Head of caudate nucleus (tissue), 42 donors: ENCODE measurements around the gene POLN.
"Not testable (repeated sequence)": the region's sequence is repeated elsewhere in the genome, so short reads cannot be mapped to it uniquely, and the experiment has no call there.

ENCODE experiments used
- DNase-seq, 42 donors: peaks; one replicate each; pipeline versions ENCODE4 v3.0.0 to v3.0.0-alpha.2; 2020 to 2021; ENCODE audit warnings: mixed read lengths in 7 of 42
- intact Hi-C: fragments of 100-400 bp; cut with DNase I; formaldehyde crosslinking; loops from one replicate; pipeline ENCODE4 v1.15.0; 2022

Gene POLN

DNA sequence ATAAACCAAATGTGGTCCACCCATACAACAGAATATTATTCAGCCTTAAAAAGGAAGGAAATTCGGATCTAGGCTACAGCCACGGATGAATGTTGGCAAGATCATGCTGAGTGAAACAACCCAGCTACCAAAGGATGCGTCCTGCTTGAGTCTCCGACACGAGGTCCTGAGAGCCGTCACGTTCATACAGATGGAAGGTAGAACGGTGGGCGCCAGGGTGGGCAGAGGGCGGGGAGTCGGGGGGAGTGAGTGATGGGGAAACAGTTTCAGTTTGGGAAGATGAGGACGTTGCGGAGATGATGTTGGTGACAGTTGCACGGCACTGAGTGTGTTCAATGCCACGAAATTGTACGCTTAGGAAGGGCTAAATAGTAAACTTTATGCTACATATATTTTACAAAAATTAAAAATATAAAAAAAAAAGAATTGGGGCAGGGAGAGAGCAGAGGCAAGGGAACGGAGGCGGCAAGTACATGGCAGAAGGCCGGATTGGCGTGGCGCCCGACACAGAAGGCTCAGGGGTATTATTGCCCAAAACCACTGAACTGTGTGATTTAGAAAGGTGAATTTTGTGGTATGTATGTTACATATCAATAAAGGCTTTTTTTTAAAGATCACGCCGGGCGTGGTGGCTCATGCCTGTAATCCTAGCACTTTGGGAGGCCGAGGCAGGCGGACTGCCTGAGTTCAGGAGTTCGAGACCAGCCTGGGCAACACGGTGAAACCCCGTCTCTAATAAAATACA, 34.8 kb upstream of the POLN start:
- no peak for DNase-seq
- intact Hi-C loops, result no loop called here

DNA sequence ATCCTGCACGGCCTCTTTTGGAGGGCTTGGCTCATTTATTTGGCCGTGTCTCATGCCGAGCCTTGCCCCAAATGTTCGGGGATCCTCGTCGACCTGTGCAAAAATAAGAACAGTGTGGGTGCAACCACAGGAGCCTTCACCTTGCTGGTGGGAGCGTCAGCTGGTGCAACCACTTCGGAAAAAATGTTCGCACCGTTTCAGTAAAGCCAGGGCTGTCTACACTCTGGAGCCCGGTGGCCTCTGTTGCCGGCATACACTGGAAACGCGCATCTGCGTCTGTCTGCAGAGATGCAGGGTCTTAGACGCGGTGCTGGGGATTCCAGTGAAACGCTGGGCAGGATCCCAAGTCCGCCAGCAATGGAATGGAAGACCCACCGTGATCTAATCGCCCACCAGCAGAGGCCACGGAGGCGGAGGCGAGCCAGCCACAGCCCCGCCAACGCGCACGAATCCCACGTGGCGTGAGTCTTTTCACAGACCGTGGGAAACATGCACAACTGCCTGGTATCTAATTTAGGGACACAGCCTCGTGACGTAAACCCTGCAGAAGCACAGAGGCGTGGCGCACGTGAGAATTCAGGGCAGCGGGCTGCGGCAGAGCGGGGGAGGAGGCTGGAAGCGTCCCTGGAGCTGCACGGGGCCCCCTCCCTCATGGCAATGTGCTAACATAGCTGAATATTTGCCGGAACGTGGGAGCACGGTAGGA, 33.8 kb upstream of the POLN start:
- intact Hi-C loops, result no loop called here
- no peak for DNase-seq

DNA sequence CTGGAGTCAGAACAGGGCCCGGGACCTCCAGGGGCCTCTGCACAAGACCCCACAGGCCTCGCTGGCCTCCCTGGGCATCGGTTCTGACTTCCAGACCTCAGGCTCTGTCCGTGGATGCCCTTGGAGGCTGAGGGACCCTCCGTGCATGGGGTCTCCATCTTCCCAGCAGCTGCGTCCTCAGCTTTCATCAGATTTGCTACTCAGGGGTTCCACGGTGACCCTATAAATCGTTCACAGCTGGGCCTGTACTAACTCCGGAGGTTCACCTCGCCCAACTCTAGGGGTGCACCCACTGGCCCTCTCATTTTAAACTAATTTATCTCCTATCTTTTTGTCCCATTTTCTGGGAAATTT, 33.1 kb upstream of the POLN start:
- intact Hi-C loops, DNase-seq: not testable (repeated sequence)

DNA sequence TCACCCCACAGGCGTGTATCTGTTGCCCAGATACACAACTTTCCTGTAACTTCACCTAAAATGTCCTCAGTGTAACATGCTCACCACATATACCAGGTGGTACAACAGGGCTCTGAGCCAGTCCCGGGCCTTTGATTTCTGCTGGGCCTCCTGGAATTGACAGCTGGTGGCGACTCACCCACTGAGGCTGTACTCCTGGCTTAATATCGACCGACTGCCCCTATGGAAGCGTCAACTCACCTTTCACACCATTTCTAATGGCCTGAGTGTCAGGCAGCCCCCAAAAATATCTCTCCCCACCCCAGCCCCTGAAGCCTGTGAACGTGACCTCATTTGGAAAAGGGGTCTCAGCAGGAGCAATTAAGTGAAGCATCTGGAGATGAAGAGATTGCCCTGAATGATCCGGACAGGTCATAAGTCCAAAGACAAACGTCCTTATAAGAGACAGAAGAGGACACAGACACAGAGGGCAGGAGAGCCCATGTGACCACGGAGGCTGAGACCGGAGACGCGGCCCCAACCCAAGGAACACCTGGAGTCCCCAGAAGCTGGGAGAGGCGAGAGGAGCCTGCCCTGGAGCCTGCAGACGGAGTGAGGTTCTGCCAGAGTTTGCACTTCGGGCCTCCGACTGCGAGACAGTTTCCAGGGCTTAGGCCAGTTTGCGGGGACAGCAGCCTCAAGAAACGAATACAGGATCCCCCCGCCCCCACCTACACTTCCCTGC, 32.6 kb upstream of the POLN start:
- DNase-seq, result no peak
- intact Hi-C loops, result no loop called here

DNA sequence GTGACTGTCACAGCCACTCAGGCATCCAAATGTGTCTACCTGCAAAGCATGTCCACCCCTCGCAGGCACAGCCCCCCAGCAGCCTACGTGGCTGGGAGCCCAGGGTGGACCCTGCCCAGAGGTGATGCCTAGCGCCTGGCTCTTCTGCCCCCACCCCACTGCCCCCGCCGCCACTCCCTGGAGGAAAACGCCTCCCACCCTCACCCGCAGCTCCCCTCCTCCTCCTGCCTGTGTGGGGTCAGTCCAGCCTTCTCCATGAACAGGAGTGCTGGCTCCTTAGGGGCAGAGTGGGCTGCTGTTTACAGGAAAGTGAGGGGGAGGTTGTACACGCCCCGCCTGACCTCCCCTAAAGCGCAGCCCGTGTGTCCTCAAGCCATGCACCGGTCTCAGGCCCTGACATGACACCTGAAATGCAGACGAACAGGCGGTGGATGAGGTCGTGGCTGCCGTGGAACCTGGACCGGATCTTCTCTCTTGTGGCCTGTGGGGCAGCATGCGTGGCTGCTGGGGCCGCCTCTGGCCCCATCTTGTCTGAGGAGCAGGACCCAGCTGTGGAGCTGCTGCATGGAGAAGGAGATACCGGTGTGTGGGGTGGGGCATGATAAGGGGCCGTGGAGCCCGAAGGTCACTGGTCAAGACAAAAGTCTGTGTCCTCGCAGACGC, 31.9 kb upstream of the POLN start:
- no peak for DNase-seq
- intact Hi-C loops, result no loop called here

DNA sequence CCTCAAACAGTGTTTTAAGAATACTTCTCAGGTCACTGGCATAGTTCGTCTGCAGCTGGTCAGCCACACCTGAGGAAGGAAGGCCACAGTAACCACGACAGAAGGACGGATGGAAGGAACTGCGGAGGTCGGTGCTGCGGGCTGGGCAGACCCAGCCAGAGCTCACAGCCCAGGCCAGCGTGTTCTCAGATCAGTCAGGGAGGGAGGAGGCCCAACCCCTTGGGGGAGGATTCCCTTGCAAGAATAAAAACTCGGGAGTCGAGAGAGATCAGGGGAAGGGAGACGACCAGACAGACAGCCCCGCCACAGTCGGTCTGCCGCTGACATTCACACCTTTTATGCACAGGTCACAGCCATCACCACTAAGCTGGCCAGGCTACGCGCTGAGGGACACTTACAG, 31.3 kb upstream of the POLN start:
- no peak for DNase-seq
- intact Hi-C loops, result no loop called here

DNA sequence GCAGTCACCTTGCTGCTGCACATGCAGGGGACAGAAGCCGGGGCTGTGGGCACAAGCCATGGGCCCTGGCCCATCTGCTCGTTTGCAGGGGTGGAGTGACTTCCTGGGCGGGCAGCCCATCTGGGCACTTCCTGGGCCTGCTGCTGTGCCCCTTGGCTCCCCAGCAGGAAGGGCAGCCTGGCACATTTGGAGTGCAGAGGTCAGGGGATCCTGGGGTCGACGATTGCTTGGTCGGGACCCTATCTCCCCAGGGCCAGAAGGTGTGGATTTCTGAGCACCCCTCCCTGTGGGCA, 30.9 kb upstream of the POLN start:
- intact Hi-C loops, result no loop called here
- DNase-seq, result no peak

DNA sequence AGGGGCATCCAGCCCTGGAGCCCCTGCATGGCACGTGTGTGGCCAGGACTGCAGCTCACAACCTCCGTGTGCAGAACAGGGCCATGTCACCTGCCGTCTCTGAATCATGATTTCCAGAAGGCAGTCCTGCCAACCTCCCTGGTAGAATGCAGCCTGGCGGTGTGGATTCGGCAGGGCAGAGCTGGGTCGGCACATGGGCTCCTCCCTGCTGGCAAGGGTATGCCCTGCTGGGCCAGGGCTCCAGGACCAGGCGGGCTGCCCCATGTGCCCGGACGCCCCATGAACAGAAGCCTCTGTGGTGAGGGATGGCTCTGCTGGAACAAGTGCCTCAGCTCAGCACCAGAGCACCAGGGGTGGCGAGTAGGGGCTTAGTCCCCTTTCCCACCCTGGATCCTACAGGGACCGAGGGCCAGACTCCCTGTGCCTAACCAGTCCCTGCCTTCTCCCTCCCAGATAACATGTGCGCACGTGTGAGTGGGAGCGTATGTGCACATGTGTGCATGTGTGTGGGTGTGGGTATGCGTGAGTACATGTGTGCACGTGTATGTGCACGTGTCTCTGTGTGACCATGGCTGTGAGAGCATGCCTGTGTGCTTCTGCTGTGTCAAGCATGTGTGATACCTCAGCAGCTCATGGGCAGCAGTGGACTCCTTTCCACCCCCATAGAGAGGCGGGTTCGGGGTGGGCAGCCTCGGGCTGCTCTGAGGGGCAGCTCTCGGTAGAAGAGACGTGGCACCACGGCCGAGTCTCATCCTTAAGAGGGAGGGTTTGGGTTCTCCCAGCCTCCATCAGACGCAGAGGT, 30.3 kb upstream of the POLN start:
- DNase-seq, result no peak
- intact Hi-C loops, result no loop called here

DNA sequence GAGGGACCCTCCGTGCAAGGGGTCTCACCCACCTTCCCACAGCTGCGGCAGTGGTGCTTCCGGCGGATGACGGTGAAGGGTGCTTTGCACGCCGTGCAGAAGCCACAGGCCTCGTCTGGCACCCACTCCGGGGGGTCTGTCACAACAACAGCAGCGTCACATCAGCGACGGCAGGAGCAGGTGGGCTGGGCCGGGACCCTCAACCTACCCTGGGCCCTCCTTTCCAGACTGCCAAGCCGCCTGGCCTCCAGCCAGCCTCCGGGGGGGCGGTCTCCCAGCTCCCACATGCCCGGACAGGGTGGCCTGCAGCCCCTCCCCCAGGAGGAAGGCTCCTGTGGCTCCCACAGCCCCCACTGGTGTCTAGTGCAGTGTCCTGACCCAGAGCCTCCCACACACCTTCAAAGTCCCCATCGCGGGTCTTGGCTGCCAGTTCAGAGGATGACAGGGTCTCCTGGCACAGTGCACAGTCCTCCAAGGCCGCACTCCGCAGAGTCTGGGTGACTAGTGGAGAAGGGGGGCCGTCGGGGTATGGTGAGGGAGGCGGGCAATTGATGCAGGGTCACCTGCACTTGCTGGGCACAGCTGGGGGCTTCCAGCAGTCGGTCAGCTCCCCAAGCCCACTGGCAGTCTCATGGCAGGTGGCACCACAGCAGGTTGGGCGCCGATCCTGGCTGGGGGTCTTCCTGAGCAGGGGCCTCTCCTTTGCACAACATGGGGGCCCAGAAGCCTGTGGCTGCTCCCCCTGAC, 29.5 kb upstream of the POLN start:
- no peak for DNase-seq
- intact Hi-C loops, result no loop called here

DNA sequence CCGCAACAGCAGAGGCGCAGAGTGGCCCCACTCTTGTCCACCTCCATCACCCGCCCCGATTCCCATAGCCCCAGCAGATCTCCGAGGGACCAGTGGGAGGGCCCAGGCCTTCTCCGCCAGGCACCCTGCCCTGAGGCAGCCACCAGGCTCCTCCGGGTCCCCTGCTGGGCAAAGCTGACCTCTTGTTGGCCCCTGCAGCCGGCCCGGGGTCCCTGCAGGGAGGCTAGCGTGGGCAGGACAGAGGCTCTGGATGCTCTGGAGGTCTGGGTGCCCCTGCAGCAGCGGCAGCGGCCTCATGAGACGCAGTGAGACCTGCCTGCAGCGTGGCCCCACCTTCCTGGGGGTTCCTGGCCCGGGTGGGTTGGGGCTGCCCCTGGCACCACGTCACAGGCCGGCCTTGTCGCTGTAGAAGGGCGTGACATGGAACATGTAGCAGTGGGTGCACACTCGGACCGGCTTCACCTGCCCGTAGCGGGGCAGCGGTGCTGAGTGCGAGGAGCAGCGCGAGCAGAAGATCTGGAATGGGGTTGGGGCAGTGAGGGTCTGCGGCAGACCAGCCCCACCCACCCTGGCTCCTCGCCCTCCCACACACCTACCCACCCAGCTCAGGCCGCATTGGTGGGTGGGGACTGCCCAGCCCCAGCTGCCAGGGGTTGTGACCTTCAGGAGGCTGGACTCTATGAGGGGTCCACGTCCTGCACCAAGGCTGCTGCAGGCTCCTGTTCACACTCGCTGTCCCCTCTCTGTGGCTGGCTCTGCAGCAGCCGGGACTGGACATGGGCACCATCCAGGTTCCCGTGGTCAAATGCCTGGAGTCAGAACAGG, 28.6 kb upstream of the POLN start:
- no peak for DNase-seq
- intact Hi-C loops, result no loop called here

DNA sequence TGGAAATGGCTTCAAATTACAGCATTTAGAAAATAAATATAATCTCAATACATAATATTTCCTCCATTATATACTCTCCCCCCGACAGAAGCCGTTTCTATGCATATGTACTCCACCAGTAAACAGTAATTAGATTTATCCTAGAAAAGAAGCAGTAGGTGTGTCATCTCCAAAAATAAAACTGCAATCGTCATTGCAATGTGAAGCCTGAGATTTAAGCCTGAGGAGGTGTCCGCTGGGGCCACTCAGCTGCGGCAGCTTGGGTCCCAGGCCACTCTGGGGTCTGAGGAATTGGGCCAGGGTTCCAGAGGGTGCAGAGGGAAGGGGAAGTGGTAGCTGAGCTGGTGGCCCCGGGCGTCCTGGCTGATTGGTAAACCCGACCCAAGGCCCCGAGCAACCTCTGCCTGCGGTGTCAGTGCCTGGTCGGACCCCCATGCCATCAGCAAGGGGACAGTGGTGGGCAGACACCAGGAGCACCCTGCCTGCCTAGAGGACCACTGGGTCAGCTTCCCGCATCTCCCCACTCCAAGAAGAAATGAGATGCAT, 27.8 kb upstream of the POLN start:
- DNase-seq, result no peak

DNA sequence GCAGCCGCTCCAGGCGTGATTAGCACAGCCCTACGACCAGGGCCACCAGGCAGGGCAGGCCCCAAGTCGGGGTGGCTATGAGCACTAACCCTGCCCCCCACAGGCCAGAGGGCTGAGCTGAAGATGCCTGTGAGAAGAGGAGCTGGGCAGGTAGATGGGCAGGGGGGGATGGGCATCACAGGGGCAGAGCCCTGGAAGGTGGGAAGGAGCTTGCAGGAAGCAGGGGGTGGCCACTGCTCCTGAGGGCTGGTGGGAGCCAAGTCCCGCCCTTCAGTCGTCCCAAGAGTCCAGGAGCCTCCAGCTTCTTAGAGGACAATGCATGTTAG, 27.2 kb upstream of the POLN start:
- no peak for DNase-seq
- intact Hi-C loops, result no loop called here

More for the DNA sequence above, 27.8 kb upstream of the POLN start:
- intact Hi-C loops, result no loop called here

DNA sequence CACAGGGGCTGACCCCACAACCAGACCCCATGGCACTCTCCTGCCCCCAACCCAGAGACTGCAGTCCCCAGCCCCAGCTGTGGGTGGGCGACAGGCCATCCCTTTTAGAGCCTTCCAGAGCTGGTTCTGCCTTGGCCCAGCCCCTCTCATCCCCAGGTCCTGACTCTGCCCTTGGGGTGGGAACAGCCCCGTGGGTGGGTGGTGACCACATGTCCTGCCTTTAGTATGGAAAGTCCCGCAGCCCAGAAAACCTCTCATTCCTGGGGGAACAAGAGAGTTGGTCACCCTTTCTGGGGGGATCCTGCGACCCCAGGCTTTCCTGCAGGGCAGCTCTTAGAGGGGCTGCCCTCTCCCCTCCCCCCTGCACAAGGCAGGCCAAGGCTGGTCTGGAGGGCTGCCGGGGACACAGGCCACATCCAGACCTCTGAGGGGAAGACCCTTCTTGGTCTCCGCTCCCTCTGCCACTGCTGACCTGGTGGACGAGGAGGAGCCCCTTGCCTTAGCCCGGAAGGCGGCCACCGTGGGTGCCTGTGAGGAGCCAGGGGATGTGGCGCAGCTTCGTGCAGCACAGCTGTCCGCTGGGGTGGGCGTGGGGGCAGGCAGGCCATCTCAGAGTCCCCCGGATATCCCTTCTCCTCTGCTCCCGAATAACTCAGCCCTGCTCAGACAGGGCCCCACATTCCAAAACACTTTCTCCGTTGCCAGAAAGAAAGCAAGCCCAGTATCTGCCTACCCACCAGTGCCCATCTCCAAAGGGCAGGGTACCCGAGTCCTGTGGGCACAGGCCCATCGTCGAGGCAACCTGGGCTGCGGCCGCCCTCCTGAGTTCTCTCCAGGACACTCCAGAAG, 26.7 kb upstream of the POLN start:
- intact Hi-C loops, result no loop called here
- no peak for DNase-seq

DNA sequence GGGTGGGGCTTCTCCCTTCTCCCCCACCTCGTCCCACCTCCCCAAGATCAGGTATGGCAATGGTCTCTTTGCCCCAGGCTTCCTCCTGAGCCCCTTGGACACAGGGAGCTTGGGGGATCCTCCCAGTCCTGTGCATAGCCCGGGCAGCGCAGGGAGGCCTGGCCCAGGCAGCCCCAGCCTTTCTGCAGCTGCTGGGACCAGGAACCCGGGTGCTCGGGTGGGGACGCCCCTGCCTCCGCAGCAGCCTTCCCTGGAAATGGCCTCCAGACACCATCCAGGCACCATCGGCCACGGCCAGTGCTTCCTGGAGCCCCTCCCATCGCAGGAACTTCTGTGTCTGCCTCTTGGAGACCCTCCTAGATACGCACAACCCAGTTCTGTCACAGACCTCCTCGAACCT, 25.9 kb upstream of the POLN start:
- intact Hi-C loops, result no loop called here
- DNase-seq, result no peak

DNA sequence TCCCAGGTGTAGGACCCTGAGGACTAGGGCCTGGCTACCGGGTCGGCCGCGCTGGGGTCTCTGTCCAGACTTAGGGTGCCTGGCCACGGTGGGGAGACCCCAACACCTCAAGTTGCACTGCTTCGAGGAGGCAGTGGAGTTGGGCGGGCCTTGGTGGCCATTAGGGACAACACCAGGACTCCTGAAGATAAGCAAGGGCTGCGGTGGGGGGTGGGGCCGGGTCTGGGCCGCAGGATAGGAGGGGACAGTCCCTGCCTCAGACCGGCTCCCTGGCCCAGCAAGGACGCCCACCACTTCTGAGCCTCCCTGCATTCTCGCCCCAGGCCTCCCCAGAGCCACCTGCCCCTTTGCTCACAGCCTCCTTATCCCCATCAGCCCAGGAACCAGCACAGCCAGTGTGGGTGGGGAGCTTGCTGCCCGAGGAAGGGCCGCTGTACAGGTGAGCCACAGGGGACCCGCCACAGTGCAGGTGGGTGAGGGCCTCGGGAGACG, 25.4 kb upstream of the POLN start:
- intact Hi-C loops, result no loop called here

DNA sequence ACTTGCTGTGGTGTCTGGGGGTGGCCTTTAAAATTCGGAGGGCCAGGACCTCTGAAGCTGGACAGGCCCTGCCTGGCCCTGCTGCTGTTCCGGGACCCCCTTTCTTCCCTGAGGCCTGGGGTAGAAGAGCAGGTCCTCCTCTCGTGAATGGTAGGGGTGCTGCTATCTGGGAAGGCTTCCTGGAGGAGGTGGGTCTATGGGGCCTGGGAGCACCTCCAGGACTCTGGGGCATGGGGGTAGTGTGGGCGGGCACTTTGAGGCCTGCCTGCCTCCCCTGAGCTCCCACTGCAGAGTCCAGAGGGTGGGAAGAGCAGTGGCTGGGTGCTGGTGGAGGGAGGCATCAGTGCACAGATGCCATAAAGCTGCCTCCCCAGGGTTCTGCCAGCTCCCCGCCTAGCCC, 24.9 kb upstream of the POLN start:
- no peak for DNase-seq
- intact Hi-C loops, result no loop called here

More for the DNA sequence above, 25.4 kb upstream of the POLN start:
- DNase-seq, result no peak

DNA sequence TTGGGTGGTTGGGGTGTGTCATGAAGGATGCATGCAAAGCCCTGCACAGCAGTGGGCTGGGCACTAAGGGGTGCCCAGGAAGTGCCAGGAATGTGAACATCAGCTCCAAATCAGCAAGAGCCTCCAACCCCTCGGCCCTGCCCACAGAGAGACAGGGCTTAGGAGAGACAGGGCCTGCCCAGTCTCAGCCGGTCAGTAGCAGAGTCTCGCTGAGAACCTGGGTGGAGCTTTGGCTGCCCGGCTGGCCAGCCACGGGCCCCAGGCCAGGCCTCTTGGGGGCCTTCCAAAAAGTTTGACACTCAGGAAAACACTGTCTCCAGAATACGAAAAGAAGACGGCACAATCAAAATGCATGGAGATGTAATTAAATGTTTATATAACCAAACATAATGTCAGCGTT, 24.3 kb upstream of the POLN start:
- intact Hi-C loops, result no loop called here
- DNase-seq, result peak in 26 of 42 donors; percentile 27 to 70 (median 52)
